ENCODE measurements around the gene FAM149A.

DNA sequence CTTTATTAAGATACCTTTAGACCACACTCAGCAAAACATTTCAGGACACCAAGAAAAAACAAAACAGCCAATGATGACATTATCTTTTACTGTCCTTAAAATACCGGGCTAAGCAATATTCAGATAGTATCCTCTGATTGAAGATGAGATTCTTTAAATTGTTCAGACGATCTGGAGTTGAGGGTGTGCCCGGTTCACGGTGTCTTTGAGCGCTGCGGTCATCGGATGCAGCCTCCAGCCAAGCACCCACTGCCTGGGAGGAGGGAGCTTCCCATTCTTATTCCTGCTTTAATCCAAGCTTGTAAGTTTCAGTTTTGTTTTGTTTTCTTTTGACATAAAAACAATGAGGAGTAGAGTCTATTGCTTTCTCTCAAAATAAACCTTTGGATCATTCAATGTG lies 14.1 kb downstream of the FAM149A start:
- TF ChIP-seq, protein P1, sequence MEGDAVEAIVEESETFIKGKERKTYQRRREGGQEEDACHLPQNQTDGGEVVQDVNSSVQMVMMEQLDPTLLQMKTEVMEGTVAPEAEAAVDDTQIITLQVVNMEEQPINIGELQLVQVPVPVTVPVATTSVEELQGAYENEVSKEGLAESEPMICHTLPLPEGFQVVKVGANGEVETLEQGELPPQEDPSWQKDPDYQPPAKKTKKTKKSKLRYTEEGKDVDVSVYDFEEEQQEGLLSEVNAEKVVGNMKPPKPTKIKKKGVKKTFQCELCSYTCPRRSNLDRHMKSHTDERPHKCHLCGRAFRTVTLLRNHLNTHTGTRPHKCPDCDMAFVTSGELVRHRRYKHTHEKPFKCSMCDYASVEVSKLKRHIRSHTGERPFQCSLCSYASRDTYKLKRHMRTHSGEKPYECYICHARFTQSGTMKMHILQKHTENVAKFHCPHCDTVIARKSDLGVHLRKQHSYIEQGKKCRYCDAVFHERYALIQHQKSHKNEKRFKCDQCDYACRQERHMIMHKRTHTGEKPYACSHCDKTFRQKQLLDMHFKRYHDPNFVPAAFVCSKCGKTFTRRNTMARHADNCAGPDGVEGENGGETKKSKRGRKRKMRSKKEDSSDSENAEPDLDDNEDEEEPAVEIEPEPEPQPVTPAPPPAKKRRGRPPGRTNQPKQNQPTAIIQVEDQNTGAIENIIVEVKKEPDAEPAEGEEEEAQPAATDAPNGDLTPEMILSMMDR (IDR thresholded peaks at IDR 0.05; ENCODE audit: insufficient read depth, low read depth, low read length), result no peak
- no peak for TF ChIP-seq EZH2 (IDR thresholded peaks at IDR 0.05; ENCODE audit: insufficient read depth, low read length)
